Measurements from ENCODE around the gene TLR7.

Gene TLR7

GRCh38 chrX:12866451-12867377, at the start of gene TLR7:
Gene TLR7 (plus strand): TSS chrX:12867072. CDS start chrX:12867579, 507 bp downstream.
- no peaks in the 10 kb centered on the region for H3K27me3 ChIP-seq (ENCODE audit: control insufficient read depth, insufficient read depth, low read length)
- no peak within 1 kb of the TSS for H3K4me3 ChIP-seq (ENCODE audit: low read depth, low read length)
- peaks cover 13% of the 10 kb centered on the region; the same call in 1 of the 2 replicates for H3K9me3 ChIP-seq (ENCODE audit: control insufficient read depth, insufficient read depth, low read length)
- no peaks in the 10 kb centered on the region for H3K36me3 ChIP-seq (ENCODE audit: control insufficient read depth, insufficient read depth, low read length)
- peaks cover 7% of the 10 kb centered on the region for H3K4me1 ChIP-seq (ENCODE audit: control insufficient read depth, insufficient read depth, low read length)
- no peak within 1 kb of the TSS for H3K27ac ChIP-seq (ENCODE audit: low read depth, low read length)
- H3K9ac ChIP-seq (ENCODE audit: low read depth, low read length): no peak within 1 kb of the TSS

- H3K4me3 ChIP-seq (ENCODE audit: low read depth, low read length): no peak overlapping the region
- no peaks in the 10 kb centered on the region for H3K27me3 ChIP-seq (ENCODE audit: control insufficient read depth, insufficient read depth, low read length)
- H3K36me3 ChIP-seq (ENCODE audit: control insufficient read depth, insufficient read depth, low read length): peaks cover 74% of the 10 kb centered on the region
These were observed 49.3 kb upstream of the TLR7 start for GRCh38 chrX:12817528-12817927.

GRCh38 chrX:12819222-12819621, 47.6 kb upstream of the TLR7 start:
- Histone ChIP-seq H3K4me1 (ENCODE audit: control insufficient read depth, insufficient read depth, low read length) (no peaks in the 10 kb centered on the region), H3K27ac (ENCODE audit: low read depth, low read length) (no peak overlapping the region), H3K27me3 (ENCODE audit: control insufficient read depth, insufficient read depth, low read length) (no peaks in the 10 kb centered on the region), H3K9ac (ENCODE audit: low read depth, low read length) (no peak overlapping the region), H3K4me3 (ENCODE audit: low read depth, low read length) (no peak overlapping the region), H3K9me3 (ENCODE audit: control insufficient read depth, insufficient read depth, low read length) (no peaks in the 10 kb centered on the region), H3K36me3 (ENCODE audit: control insufficient read depth, insufficient read depth, low read length) (peaks cover 89% of the 10 kb centered on the region)

More at GRCh38 chrX:12817528-12817927, 49.3 kb upstream of the TLR7 start:
- H3K9ac ChIP-seq (ENCODE audit: low read depth, low read length): no peak overlapping the region
- no peaks in the 10 kb centered on the region for H3K9me3 ChIP-seq (ENCODE audit: control insufficient read depth, insufficient read depth, low read length)
- H3K27ac ChIP-seq (ENCODE audit: low read depth, low read length): no peak overlapping the region
- H3K4me1 ChIP-seq (ENCODE audit: control insufficient read depth, insufficient read depth, low read length): no peaks in the 10 kb centered on the region

DNA sequence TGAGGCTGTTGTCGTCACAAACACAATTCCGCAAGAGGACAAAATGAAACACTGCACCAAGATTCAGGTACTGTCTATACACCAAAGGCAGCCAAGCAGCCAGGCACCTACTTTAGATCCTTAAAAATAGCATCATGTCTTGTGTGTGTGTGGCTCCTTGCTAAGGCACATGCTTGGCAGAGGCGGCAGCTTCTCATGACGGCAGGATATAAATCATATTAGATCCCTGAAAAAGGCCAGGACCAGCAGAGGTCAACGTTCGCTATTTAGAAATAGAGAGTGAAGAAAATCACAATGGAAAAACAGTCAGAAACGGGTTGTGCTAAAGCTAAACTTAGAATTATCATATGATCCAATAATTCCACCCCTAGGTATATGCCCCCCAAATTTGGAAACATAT, 46.1 kb upstream of the TLR7 start:
- H3K27me3 ChIP-seq (ENCODE audit: control insufficient read depth, insufficient read depth, low read length): no peaks in the 10 kb centered on the region
- H3K4me3 ChIP-seq (ENCODE audit: low read depth, low read length): no peak overlapping the region
- no peak overlapping the region for H3K27ac ChIP-seq (ENCODE audit: low read depth, low read length)
- peaks cover 91% of the 10 kb centered on the region for H3K36me3 ChIP-seq (ENCODE audit: control insufficient read depth, insufficient read depth, low read length)
- H3K9me3 ChIP-seq (ENCODE audit: control insufficient read depth, insufficient read depth, low read length): no peaks in the 10 kb centered on the region
- H3K4me1 ChIP-seq (ENCODE audit: control insufficient read depth, insufficient read depth, low read length): no peaks in the 10 kb centered on the region
- H3K9ac ChIP-seq (ENCODE audit: low read depth, low read length): no peak overlapping the region

- Histone ChIP-seq H3K36me3 (ENCODE audit: control insufficient read depth, insufficient read depth, low read length) (peaks cover 52% of the 10 kb centered on the region), H3K4me3 (ENCODE audit: low read depth, low read length) (no peak overlapping the region), H3K27me3 (ENCODE audit: control insufficient read depth, insufficient read depth, low read length) (no peaks in the 10 kb centered on the region), H3K9me3 (ENCODE audit: control insufficient read depth, insufficient read depth, low read length) (no peaks in the 10 kb centered on the region), H3K4me1 (ENCODE audit: control insufficient read depth, insufficient read depth, low read length) (no peaks in the 10 kb centered on the region), H3K27ac (ENCODE audit: low read depth, low read length) (no peak overlapping the region), H3K9ac (ENCODE audit: low read depth, low read length) (no peak overlapping the region)
These were observed 41.9 kb upstream of the TLR7 start for GRCh38 chrX:12824944-12825343.

DNA sequence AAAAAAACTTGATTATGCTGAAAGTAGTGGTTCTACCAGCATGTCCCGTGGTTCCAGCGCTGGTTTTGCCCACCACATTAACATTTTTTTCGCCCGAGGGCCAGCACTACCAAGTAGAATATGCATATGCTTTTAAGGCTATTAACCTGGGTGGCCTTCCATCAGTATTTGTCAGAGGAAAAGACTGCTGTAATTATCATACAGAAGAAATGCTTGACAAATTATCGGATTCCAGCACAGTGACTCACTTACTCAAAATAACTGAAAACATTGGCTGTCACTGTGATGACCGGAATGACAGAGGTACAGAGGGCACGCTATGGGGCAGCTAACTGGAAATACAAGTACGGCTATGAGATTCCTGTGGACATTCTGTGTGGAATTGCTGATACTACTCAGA, 41.1 kb upstream of the TLR7 start:
- H3K9me3 ChIP-seq (ENCODE audit: control insufficient read depth, insufficient read depth, low read length): no peaks in the 10 kb centered on the region
- H3K27ac ChIP-seq (ENCODE audit: low read depth, low read length): no peak overlapping the region
- no peaks in the 10 kb centered on the region for H3K27me3 ChIP-seq (ENCODE audit: control insufficient read depth, insufficient read depth, low read length)
- no peak overlapping the region for H3K9ac ChIP-seq (ENCODE audit: low read depth, low read length)
- no peaks in the 10 kb centered on the region for H3K4me1 ChIP-seq (ENCODE audit: control insufficient read depth, insufficient read depth, low read length)
- peaks cover 44% of the 10 kb centered on the region for H3K36me3 ChIP-seq (ENCODE audit: control insufficient read depth, insufficient read depth, low read length)
- H3K4me3 ChIP-seq (ENCODE audit: low read depth, low read length): no peak overlapping the region

DNA sequence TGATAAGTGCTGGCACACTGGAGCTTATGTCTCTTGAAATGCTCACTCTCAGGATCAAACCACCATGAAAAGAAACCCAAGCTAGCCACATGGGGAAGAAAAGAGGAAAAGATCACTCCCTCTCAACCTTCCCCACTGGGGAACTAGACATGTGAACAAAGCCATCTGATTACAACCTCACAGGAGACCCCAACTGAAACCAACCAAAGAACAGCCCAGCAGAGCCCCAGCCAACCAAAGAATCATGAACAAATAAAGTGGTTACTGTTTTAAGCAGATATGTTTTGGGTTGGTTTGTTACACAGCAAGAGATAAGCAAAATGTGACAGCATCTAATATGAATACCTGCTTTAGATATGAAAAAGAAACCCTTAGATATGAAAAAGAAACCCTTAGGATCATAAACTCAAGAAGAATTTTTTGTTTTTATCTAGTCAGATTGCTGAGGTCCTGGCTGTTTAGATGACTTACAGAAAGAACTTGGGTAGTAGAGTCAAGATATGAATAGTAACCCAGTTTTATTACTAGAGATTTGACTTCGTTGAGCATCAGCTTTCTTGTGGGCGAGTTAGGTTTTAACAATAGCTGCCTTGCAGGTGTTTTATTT, 23.7 kb upstream of the TLR7 start:
- H3K27me3 ChIP-seq (ENCODE audit: control insufficient read depth, insufficient read depth, low read length): no peaks in the 10 kb centered on the region
- no peaks in the 10 kb centered on the region for H3K36me3 ChIP-seq (ENCODE audit: control insufficient read depth, insufficient read depth, low read length)
- H3K27ac ChIP-seq (ENCODE audit: low read depth, low read length): no peak overlapping the region
- H3K4me1 ChIP-seq (ENCODE audit: control insufficient read depth, insufficient read depth, low read length): peaks cover 6% of the 10 kb centered on the region; the same call in 1 of the 2 replicates
- no peak overlapping the region for H3K4me3 ChIP-seq (ENCODE audit: low read depth, low read length)
- no peak overlapping the region for H3K9ac ChIP-seq (ENCODE audit: low read depth, low read length)
- no peaks in the 10 kb centered on the region for H3K9me3 ChIP-seq (ENCODE audit: control insufficient read depth, insufficient read depth, low read length)

DNA sequence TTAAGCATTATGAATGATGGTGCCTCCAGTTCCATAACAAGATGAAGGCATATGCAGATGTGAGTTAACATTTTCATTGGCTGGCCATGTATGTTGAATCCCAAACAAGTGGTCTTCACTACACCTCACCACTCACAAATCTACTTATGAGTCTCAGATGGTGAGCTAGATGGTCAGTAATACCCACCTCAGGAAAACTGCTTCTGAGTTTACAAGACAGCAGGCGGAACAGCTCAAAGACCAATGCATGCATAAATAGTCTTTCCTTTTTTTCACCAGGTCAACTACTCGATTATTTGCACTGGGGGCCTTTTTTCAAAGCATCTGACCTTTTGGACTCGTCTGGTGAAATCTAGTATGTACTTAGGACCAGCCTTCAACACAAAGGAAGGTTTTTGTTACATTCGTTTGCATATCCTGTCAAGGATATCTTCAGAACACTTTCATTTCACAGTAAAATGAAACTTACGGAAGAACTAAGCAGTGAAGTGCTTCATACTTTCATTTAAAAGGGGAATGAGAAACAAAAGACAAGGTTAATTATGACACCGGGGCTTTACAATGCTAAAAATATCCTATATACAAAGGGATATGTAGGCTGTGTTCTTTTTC, 23.1 kb upstream of the TLR7 start:
- Histone ChIP-seq H3K27me3 (ENCODE audit: control insufficient read depth, insufficient read depth, low read length) (no peaks in the 10 kb centered on the region), H3K27ac (ENCODE audit: low read depth, low read length) (no peak overlapping the region), H3K36me3 (ENCODE audit: control insufficient read depth, insufficient read depth, low read length) (no peaks in the 10 kb centered on the region), H3K9ac (ENCODE audit: low read depth, low read length) (no peak overlapping the region), H3K4me3 (ENCODE audit: low read depth, low read length) (no peak overlapping the region), H3K9me3 (ENCODE audit: control insufficient read depth, insufficient read depth, low read length) (no peaks in the 10 kb centered on the region), H3K4me1 (ENCODE audit: control insufficient read depth, insufficient read depth, low read length) (peaks cover 6% of the 10 kb centered on the region; the same call in 1 of the 2 replicates)

DNA sequence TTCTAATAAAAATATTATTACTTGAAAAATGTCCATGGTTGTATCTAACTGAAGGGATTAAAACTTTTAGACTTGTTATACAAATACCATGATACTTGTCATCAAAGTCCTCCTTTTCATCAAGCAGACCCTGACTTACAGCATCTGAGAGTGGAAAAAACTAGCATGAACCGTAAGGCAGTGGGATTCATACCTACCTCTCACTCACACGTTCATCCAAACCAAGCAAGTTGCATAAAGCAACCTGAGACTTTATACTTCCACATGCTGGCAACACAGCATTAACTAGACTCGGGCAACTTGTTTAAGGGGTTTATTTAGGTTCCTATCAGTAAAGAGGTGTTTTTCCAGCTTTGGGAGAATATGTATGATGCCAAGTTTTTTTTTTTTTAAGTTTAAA, 22.6 kb upstream of the TLR7 start:
- H3K4me3 ChIP-seq (ENCODE audit: low read depth, low read length): no peak overlapping the region
- H3K4me1 ChIP-seq (ENCODE audit: control insufficient read depth, insufficient read depth, low read length): peaks cover 6% of the 10 kb centered on the region; the same call in 1 of the 2 replicates
- no peak overlapping the region for H3K9ac ChIP-seq (ENCODE audit: low read depth, low read length)
- no peak overlapping the region for H3K27ac ChIP-seq (ENCODE audit: low read depth, low read length)
- H3K27me3 ChIP-seq (ENCODE audit: control insufficient read depth, insufficient read depth, low read length): no peaks in the 10 kb centered on the region
- no peaks in the 10 kb centered on the region for H3K9me3 ChIP-seq (ENCODE audit: control insufficient read depth, insufficient read depth, low read length)
- H3K36me3 ChIP-seq (ENCODE audit: control insufficient read depth, insufficient read depth, low read length): no peaks in the 10 kb centered on the region

DNA sequence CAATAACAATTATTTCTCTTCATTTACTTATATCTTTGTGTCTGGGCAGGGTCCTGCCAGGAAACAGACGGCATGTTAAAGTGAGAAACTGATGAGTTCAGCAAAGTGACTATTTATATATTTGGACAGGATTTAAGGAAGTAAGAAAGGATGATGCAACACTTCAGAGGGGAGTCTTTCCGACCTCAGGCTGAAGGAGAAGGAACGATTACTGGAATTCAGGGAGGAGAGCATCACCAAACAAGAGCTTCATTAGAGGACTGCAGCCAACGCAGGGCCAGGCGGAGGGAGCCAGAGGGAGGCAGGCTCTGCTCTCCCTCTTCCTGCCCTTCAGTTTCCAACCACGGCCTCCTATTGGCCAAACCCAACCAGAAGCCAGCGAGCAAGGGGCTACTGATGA, 1.5 kb upstream of the TLR7 start:
- H3K9ac ChIP-seq (ENCODE audit: low read depth, low read length): no peak overlapping the region
- peaks cover 13% of the 10 kb centered on the region; the same call in 1 of the 2 replicates for H3K9me3 ChIP-seq (ENCODE audit: control insufficient read depth, insufficient read depth, low read length)
- no peaks in the 10 kb centered on the region for H3K36me3 ChIP-seq (ENCODE audit: control insufficient read depth, insufficient read depth, low read length)
- no peak overlapping the region for H3K4me3 ChIP-seq (ENCODE audit: low read depth, low read length)
- H3K4me1 ChIP-seq (ENCODE audit: control insufficient read depth, insufficient read depth, low read length): no peaks in the 10 kb centered on the region; the same call in 1 of the 2 replicates
- no peak overlapping the region for H3K27ac ChIP-seq (ENCODE audit: low read depth, low read length)
- no peaks in the 10 kb centered on the region for H3K27me3 ChIP-seq (ENCODE audit: control insufficient read depth, insufficient read depth, low read length)

DNA sequence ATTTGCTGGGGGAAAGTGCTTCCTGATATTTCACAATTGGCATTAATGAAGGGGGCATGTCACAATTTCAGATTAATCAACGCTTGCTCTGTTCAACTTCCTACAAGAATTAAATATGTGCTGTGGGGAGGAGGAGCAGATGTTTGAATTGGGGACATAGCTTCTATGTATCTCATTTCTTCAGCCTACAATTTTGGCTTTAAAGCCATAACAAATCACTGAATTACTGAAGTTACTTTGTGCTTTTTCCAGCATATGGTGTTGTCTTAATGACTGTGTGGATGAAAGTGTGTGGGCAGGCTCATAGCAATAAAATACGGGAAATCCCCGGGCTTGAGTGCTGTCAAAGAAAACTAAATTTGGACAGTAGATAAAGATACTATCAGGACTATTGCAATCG, 813 bp downstream of the TLR7 start:
- H3K9me3 ChIP-seq (ENCODE audit: control insufficient read depth, insufficient read depth, low read length): peaks cover 13% of the 10 kb centered on the region; the same call in 1 of the 2 replicates
- H3K36me3 ChIP-seq (ENCODE audit: control insufficient read depth, insufficient read depth, low read length): no peaks in the 10 kb centered on the region
- peaks cover 11% of the 10 kb centered on the region for H3K4me1 ChIP-seq (ENCODE audit: control insufficient read depth, insufficient read depth, low read length)
- no peak overlapping the region for H3K9ac ChIP-seq (ENCODE audit: low read depth, low read length)
- H3K4me3 ChIP-seq (ENCODE audit: low read depth, low read length): no peak overlapping the region
- no peak overlapping the region for H3K27ac ChIP-seq (ENCODE audit: low read depth, low read length)
- peaks cover 4% of the 10 kb centered on the region; the same call in 1 of the 2 replicates for H3K27me3 ChIP-seq (ENCODE audit: control insufficient read depth, insufficient read depth, low read length)

Data from HUES48 (cell line).